ENCODE data around the gene FBXO15. TPM values are rescaled to one million over a fixed set of nuclear protein-coding genes. Genes with fewer than 3 reads are reported as not detected.

The FBXO15 gene
- total and polyA plus RNA-seq, 2 donors (not counting 3 experiments of a cell fraction or from before 2014, with no cell fraction given): not detected

- intact Hi-C loops (cut with micrococcal nuclease): no loop called here
- H3K4me3 ChIP-seq (replicated peaks in 1 of 3; ENCODE audit: insufficient read depth in 1 of 3, low read depth in 1 of 3, low read length in 3 of 3): no peak overlapping the region
- dilution Hi-C loops (cut with MboI; ENCODE audit: extremely low pct_ligation_motif_present, low sequenced_read_pairs): no loop called here
- ChIA-PET POLR2A (no interaction called here), CTCF (no interaction called here)
- H3K4me2 ChIP-seq (ENCODE audit: insufficient read depth, low read length): no peak overlapping the region
- no peak overlapping the region for H3K27ac ChIP-seq (ENCODE audit: insufficient read depth, low read depth, low read length)
- H3K79me2 ChIP-seq (ENCODE audit: control insufficient read depth, insufficient read depth, low read length): no peaks in the 10 kb centered on the region
- no peak overlapping the region for H3K9ac ChIP-seq (replicated peaks; ENCODE audit: extremely low read depth, insufficient read depth, low read length)
- no peaks in the 10 kb centered on the region for H3K9me1 ChIP-seq (replicated peaks; ENCODE audit: control insufficient read depth, extremely low read depth, insufficient read depth, low read length)
- H3K27me3 ChIP-seq (ENCODE audit: control insufficient read depth in 2 of 2, insufficient read depth in 2 of 2, low read length in 2 of 2): no peaks in the 10 kb centered on the region
- H4K20me1 ChIP-seq (replicated peaks; ENCODE audit: control insufficient read depth, extremely low read depth, insufficient read depth, low read length): no peaks in the 10 kb centered on the region
- BruUV-seq (replicated peaks): no TSS peak
- TF ChIP-seq CTCF (IDR thresholded peaks at IDR 0.05; ENCODE audit: extremely low read depth in 1 of 2, insufficient read depth in 1 of 2, low read depth in 1 of 2, low read length in 2 of 2) (no peak), MAX (IDR thresholded peaks at IDR 0.05; ENCODE audit: insufficient read depth, insufficient read length) (no peak)
- H3K4me1 ChIP-seq (ENCODE audit: control insufficient read depth, extremely low read depth, insufficient read depth, low read length): no peaks in the 10 kb centered on the region
- FAIRE-seq (no peak), DNase-seq (ENCODE audit: low read depth, low spot score) (no peak)
- H3K36me3 ChIP-seq (ENCODE audit: control insufficient read depth in 2 of 2, extremely low read depth in 1 of 2, insufficient read depth in 2 of 2, low read length in 2 of 2): no peaks in the 10 kb centered on the region
- H2AFZ ChIP-seq (ENCODE audit: low read depth, low read length): no peak overlapping the region
- H3K9me3 ChIP-seq (replicated peaks; ENCODE audit: control insufficient read depth, insufficient read depth, low read length): peaks cover 2% of the 10 kb centered on the region
Observed at GRCh38 chr18:74050807-74051206, 96.8 kb downstream of the FBXO15 start.

GRCh38 chr18:74040459-74041332 lies 106.9 kb downstream of the FBXO15 start:
- POLR2A ChIA-PET: no interaction called here
- CTCF ChIA-PET: no interaction called here
- Histone ChIP-seq H3K27ac (ENCODE audit: insufficient read depth, low read depth, low read length) (no peak overlapping the region), H3K9me3 (replicated peaks; ENCODE audit: control insufficient read depth, insufficient read depth, low read length) (peaks cover 5% of the 10 kb centered on the region), H3K9ac (replicated peaks; ENCODE audit: extremely low read depth, insufficient read depth, low read length) (no peak overlapping the region), H3K4me1 (ENCODE audit: control insufficient read depth, extremely low read depth, insufficient read depth, low read length) (no peaks in the 10 kb centered on the region), H3K36me3 (ENCODE audit: control insufficient read depth in 2 of 2, extremely low read depth in 1 of 2, insufficient read depth in 2 of 2, low read length in 2 of 2) (no peaks in the 10 kb centered on the region), H4K20me1 (replicated peaks; ENCODE audit: control insufficient read depth, extremely low read depth, insufficient read depth, low read length) (no peaks in the 10 kb centered on the region), H3K79me2 (ENCODE audit: control insufficient read depth, insufficient read depth, low read length) (no peaks in the 10 kb centered on the region), H3K9me1 (replicated peaks; ENCODE audit: control insufficient read depth, extremely low read depth, insufficient read depth, low read length) (no peaks in the 10 kb centered on the region), H3K27me3 (ENCODE audit: control insufficient read depth in 2 of 2, insufficient read depth in 2 of 2, low read length in 2 of 2) (no peaks in the 10 kb centered on the region), H2AFZ (ENCODE audit: low read depth, low read length) (no peak overlapping the region), H3K4me2 (ENCODE audit: insufficient read depth, low read length) (no peak overlapping the region), H3K4me3 (replicated peaks in 1 of 3; ENCODE audit: insufficient read depth in 1 of 3, low read depth in 1 of 3, low read length in 3 of 3) (no peak overlapping the region)
- dilution Hi-C loops (cut with MboI; ENCODE audit: extremely low pct_ligation_motif_present, low sequenced_read_pairs): no loop called here
- intact Hi-C loops (cut with micrococcal nuclease): no loop called here
- no peak for TF ChIP-seq GATA2 (IDR thresholded peaks at IDR 0.05; ENCODE audit: insufficient read depth, insufficient read length, low read depth, low read length)
- no peak for TF ChIP-seq FOS (IDR thresholded peaks at IDR 0.05; ENCODE audit: borderline replicate concordance, insufficient read depth, low read length)
- no peak for TF ChIP-seq MAX (IDR thresholded peaks at IDR 0.05; ENCODE audit: insufficient read depth, insufficient read length)
- TF ChIP-seq CTCF (IDR thresholded peaks at IDR 0.05; ENCODE audit: extremely low read depth in 1 of 2, insufficient read depth in 1 of 2, low read depth in 1 of 2, low read length in 2 of 2): no peak
- TF ChIP-seq POLR2AphosphoS5 (IDR thresholded peaks at IDR 0.05; ENCODE audit: insufficient read depth, low read depth, low read length): no peak
- no peak for TF ChIP-seq JUN (IDR thresholded peaks at IDR 0.05; ENCODE audit: borderline replicate concordance, insufficient read depth, insufficient read length, low read depth)
- no peak for TF ChIP-seq POLR2A (IDR thresholded peaks at IDR 0.05; ENCODE audit: low read depth, low read length)
- DNase-seq (ENCODE audit: low read depth, low spot score) (no peak), FAIRE-seq (no peak)
- no TSS peak for BruUV-seq (replicated peaks)
